ENCODE measurements around the gene TSC2. TPM values are rescaled to one million over a fixed set of nuclear protein-coding genes. Genes with fewer than 3 reads are reported as not detected.
"Not testable (repeated sequence)": the region's sequence is repeated elsewhere in the genome, so short reads cannot be mapped to it uniquely, and the experiment has no call there.

TSC2 gene
- polyA plus RNA-seq, 3 donors: 11.7 to 95.1 (median 20.8) TPM

- H2AFZ ChIP-seq (ENCODE audit: insufficient read depth, low read depth, low read length, poor library complexity, severe bottlenecking); H3K27me3 ChIP-seq (ENCODE audit: control insufficient read depth in 2 of 2, insufficient read depth in 2 of 2, low read length in 2 of 2); H3K79me2 ChIP-seq (ENCODE audit: insufficient read depth, low read length); H3K9me3 ChIP-seq (replicated peaks in 1 of 2; ENCODE audit: control insufficient read depth in 1 of 2, insufficient read depth in 1 of 2, low read length in 2 of 2); H3K4me3 ChIP-seq (replicated peaks in 1 of 3; ENCODE audit: low read depth in 2 of 3, low read length in 3 of 3); H3K27ac ChIP-seq (ENCODE audit: low read depth in 1 of 2, low read length in 2 of 2); H3K4me2 ChIP-seq (replicated peaks; ENCODE audit: extremely low read depth, low read length, poor library complexity, severe bottlenecking); intact Hi-C loops (cut with micrococcal nuclease); H3K9me3 Mint-ChIP-seq; H3K9ac ChIP-seq (ENCODE audit: insufficient read depth, low read length, poor library complexity, severe bottlenecking); H3K36me3 Mint-ChIP-seq; H3K36me3 ChIP-seq (replicated peaks in 1 of 2; ENCODE audit: control insufficient read depth in 1 of 2, insufficient read depth in 2 of 2, low read length in 2 of 2); DNase-seq; H3K4me3 Mint-ChIP-seq: not testable (repeated sequence)
- no CpG with 5 or more reads among the region's 3 CpGs for WGBS (ENCODE audit: insufficient coverage)
- H3K27me3 Mint-ChIP-seq (ENCODE audit: low read depth in 3 of 3): peaks cover 4 to 17% (median 6%) of the 10 kb centered on the region in 3 donors
- H3K27ac Mint-ChIP-seq: peak overlapping the region in 1 of 7 donors; percentile 25
- Histone ChIP-seq H4K20me1 (ENCODE audit: insufficient read depth, low read length) (peaks cover 38% of the 10 kb centered on the region), H3K4me1 (ENCODE audit: control insufficient read depth in 1 of 2, insufficient read depth in 2 of 2, low read length in 2 of 2) (peaks cover 26 to 27% of the 10 kb centered on the region in 2 donors)
- H3K4me1 Mint-ChIP-seq: peaks cover 30% of the 10 kb centered on the region
These were observed 80.0 kb downstream of the TSC2 start for GRCh38 chr16:2127630-2128280.

- H3K9me3 Mint-ChIP-seq; H2AFZ ChIP-seq (ENCODE audit: insufficient read depth, low read depth, low read length, poor library complexity, severe bottlenecking); H3K36me3 ChIP-seq (replicated peaks in 1 of 2; ENCODE audit: control insufficient read depth in 1 of 2, insufficient read depth in 2 of 2, low read length in 2 of 2); H3K9ac ChIP-seq (ENCODE audit: insufficient read depth, low read length, poor library complexity, severe bottlenecking); H3K9me3 ChIP-seq (replicated peaks in 1 of 2; ENCODE audit: control insufficient read depth in 1 of 2, insufficient read depth in 1 of 2, low read length in 2 of 2); H3K36me3 Mint-ChIP-seq; H3K27ac Mint-ChIP-seq; H3K4me2 ChIP-seq (replicated peaks; ENCODE audit: extremely low read depth, low read length, poor library complexity, severe bottlenecking); intact Hi-C loops (cut with micrococcal nuclease); H3K4me3 ChIP-seq (replicated peaks in 1 of 3; ENCODE audit: low read depth in 2 of 3, low read length in 3 of 3); DNase-seq; H3K4me3 Mint-ChIP-seq; H3K27me3 ChIP-seq (ENCODE audit: control insufficient read depth in 2 of 2, insufficient read depth in 2 of 2, low read length in 2 of 2); H3K27ac ChIP-seq (ENCODE audit: low read depth in 1 of 2, low read length in 2 of 2); H3K79me2 ChIP-seq (ENCODE audit: insufficient read depth, low read length): not testable (repeated sequence)
- H4K20me1 ChIP-seq (ENCODE audit: insufficient read depth, low read length): peaks cover 33% of the 10 kb centered on the region
- peaks cover 4 to 16% (median 6%) of the 10 kb centered on the region in 3 donors for H3K27me3 Mint-ChIP-seq (ENCODE audit: low read depth in 3 of 3)
- peaks cover 35% of the 10 kb centered on the region for H3K4me1 Mint-ChIP-seq
- peaks cover 30 to 32% of the 10 kb centered on the region in 2 donors for H3K4me1 ChIP-seq (ENCODE audit: control insufficient read depth in 1 of 2, insufficient read depth in 2 of 2, low read length in 2 of 2)
- WGBS (ENCODE audit: insufficient coverage): no CpG with 5 or more reads among the region's 11 CpGs
These were observed 81.5 kb downstream of the TSC2 start for GRCh38 chr16:2129251-2129650.

DNA sequence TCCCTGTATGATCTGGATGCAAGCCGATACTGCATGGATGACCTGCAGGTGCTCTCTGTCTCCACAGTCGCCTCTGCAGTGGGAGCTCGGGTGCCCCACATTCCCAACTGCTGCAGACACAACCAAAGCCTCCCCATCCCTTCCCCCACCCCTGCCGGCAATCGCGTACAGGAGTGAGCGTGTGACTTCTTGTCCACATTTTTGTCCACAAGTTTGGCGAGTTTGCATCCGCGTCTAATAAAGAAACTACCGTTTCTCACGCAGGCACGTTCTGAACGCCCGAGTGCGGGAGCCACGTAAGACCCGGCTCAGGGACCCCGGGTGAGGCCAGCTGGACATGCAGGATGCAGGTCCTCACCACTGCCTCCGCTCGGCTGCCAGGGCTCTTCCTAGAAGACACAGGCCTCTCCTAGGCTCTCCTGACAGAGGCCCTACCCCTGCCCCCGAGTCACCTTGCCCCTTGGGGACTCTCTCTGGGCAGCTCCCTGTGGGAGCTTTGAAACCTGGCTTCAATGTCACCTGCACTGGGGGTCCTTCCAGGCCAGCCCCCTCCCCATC is 82.2 kb downstream of the TSC2 start:
- H3K27me3 ChIP-seq (ENCODE audit: control insufficient read depth in 2 of 2, insufficient read depth in 2 of 2, low read length in 2 of 2); H3K4me3 Mint-ChIP-seq; H3K4me2 ChIP-seq (replicated peaks; ENCODE audit: extremely low read depth, low read length, poor library complexity, severe bottlenecking); H3K27me3 Mint-ChIP-seq (ENCODE audit: low read depth in 3 of 3); DNase-seq; H3K9ac ChIP-seq (ENCODE audit: insufficient read depth, low read length, poor library complexity, severe bottlenecking); intact Hi-C loops (cut with micrococcal nuclease); H3K9me3 ChIP-seq (replicated peaks in 1 of 2; ENCODE audit: control insufficient read depth in 1 of 2, insufficient read depth in 1 of 2, low read length in 2 of 2); H3K36me3 ChIP-seq (replicated peaks in 1 of 2; ENCODE audit: control insufficient read depth in 1 of 2, insufficient read depth in 2 of 2, low read length in 2 of 2); H3K79me2 ChIP-seq (ENCODE audit: insufficient read depth, low read length); H3K9me3 Mint-ChIP-seq; H3K27ac ChIP-seq (ENCODE audit: low read depth in 1 of 2, low read length in 2 of 2); H3K27ac Mint-ChIP-seq; H3K36me3 Mint-ChIP-seq; H3K4me3 ChIP-seq (replicated peaks in 1 of 3; ENCODE audit: low read depth in 2 of 3, low read length in 3 of 3); H2AFZ ChIP-seq (ENCODE audit: insufficient read depth, low read depth, low read length, poor library complexity, severe bottlenecking): not testable (repeated sequence)
- peaks cover 23 to 28% of the 10 kb centered on the region in 2 donors for H3K4me1 ChIP-seq (ENCODE audit: control insufficient read depth in 1 of 2, insufficient read depth in 2 of 2, low read length in 2 of 2)
- WGBS (ENCODE audit: insufficient coverage): 87% methylated on average over 14 of the region's 22 CpGs
- H3K4me1 Mint-ChIP-seq: peaks cover 37% of the 10 kb centered on the region
- H4K20me1 ChIP-seq (ENCODE audit: insufficient read depth, low read length): peaks cover 26% of the 10 kb centered on the region

DNA sequence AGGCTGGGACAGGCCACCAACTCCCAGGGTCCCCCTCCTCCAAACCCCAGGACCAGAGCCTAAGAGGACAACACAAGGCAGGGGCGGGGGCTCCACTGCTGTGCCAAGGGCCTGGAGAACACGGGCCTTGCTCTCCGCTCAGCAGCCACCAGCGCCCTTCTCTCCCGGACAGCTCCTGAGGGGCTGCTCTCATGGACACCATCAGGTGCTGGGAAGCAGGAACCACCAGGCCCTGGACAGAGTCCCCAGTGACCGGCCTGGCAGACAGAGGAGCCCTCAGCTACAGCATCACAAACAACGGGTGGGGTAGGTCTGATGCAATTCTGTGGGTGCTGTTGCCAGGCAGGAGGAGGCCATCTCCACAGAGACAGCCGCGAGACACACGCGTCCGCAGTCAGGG is 86.0 kb downstream of the TSC2 start:
- H3K4me3 ChIP-seq (replicated peaks in 1 of 3; ENCODE audit: low read depth in 2 of 3, low read length in 3 of 3); H3K27ac ChIP-seq (ENCODE audit: low read depth in 1 of 2, low read length in 2 of 2); H3K9me3 Mint-ChIP-seq; intact Hi-C loops (cut with micrococcal nuclease); H3K27me3 ChIP-seq (ENCODE audit: control insufficient read depth in 2 of 2, insufficient read depth in 2 of 2, low read length in 2 of 2); H3K27me3 Mint-ChIP-seq (ENCODE audit: low read depth in 3 of 3); H2AFZ ChIP-seq (ENCODE audit: insufficient read depth, low read depth, low read length, poor library complexity, severe bottlenecking); H3K4me3 Mint-ChIP-seq; H3K9ac ChIP-seq (ENCODE audit: insufficient read depth, low read length, poor library complexity, severe bottlenecking); H3K79me2 ChIP-seq (ENCODE audit: insufficient read depth, low read length); H3K36me3 ChIP-seq (replicated peaks in 1 of 2; ENCODE audit: control insufficient read depth in 1 of 2, insufficient read depth in 2 of 2, low read length in 2 of 2); DNase-seq; H3K36me3 Mint-ChIP-seq; H3K9me3 ChIP-seq (replicated peaks in 1 of 2; ENCODE audit: control insufficient read depth in 1 of 2, insufficient read depth in 1 of 2, low read length in 2 of 2); H4K20me1 ChIP-seq (ENCODE audit: insufficient read depth, low read length); H3K4me2 ChIP-seq (replicated peaks; ENCODE audit: extremely low read depth, low read length, poor library complexity, severe bottlenecking): not testable (repeated sequence)
- Mint-ChIP-seq H3K4me1 (peaks cover 20% of the 10 kb centered on the region), H3K27ac (peak overlapping the region in 1 of 7 donors; percentile 36)
- H3K4me1 ChIP-seq (ENCODE audit: control insufficient read depth in 1 of 2, insufficient read depth in 2 of 2, low read length in 2 of 2): peaks cover 13 to 15% of the 10 kb centered on the region in 2 donors
- WGBS (ENCODE audit: insufficient coverage): 87% methylated on average over 3 of the region's 12 CpGs

All from CD14-positive monocyte (primary cell).